Measurements from ENCODE around the gene ERCC1. TPM values are rescaled to one million over a fixed set of nuclear protein-coding genes. Genes with fewer than 3 reads are reported as not detected.

ERCC1 gene
- total RNA-seq, 1 experiment from 2014 or later: 62.4 TPM

DNA sequence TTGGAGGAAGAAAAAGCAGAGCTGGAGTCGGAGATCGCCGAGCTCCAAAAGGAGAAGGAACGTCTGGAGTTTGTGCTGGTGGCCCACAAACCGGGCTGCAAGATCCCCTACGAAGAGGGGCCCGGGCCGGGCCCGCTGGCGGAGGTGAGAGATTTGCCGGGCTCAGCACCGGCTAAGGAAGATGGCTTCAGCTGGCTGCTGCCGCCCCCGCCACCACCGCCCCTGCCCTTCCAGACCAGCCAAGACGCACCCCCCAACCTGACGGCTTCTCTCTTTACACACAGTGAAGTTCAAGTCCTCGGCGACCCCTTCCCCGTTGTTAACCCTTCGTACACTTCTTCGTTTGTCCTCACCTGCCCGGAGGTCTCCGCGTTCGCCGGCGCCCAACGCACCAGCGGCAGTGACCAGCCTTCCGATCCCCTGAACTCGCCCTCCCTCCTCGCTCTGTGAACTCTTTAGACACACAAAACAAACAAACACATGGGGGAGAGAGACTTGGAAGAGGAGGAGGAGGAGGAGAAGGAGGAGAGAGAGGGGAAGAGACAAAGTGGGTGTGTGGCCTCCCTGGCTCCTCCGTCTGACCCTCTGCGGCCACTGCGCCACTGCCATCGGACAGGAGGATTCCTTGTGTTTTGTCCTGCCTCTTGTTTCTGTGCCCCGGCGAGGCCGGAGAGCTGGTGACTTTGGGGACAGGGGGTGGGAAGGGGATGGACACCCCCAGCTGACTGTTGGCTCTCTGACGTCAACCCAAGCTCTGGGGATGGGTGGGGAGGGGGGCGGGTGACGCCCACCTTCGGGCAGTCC lies 49.0 kb upstream of the ERCC1 start:
- no peak overlapping the region for H2BK12ac ChIP-seq (ENCODE audit: insufficient read length, low read depth, low read length)
- no peak overlapping the region for H4K8ac ChIP-seq (replicated peaks; ENCODE audit: insufficient read length, low read depth, low read length)
- no peak overlapping the region for H3T11ph ChIP-seq (ENCODE audit: low read length)
- no peak overlapping the region for H3K4ac ChIP-seq (ENCODE audit: low read depth, low read length)
- Mint-ChIP-seq H3K36me3 (ENCODE audit: insufficient read depth in 1 of 3, low read depth in 3 of 3) (peaks cover 0 to 11% (median 0%) of the 10 kb centered on the region in 3 experiments; a peak in 1 of 7 replicates), H3K4me1 (peaks cover 32 to 60% of the 10 kb centered on the region in 2 experiments), H3K9me3 (no peaks in the 10 kb centered on the region; a peak in 1 of 5 replicates), H3K27ac (peak overlapping the region; percentile 3 to 87 (median 4); a peak in 3 of 7 replicates), H3K27me3 (ENCODE audit: low read depth) (peaks cover 11% of the 10 kb centered on the region), H3K4me3 (peak overlapping the region; percentile 28 to 78)
- no peak overlapping the region for H2BK5ac ChIP-seq (ENCODE audit: insufficient read length, low read length)
- peaks cover 12% of the 10 kb centered on the region for H3K23me2 ChIP-seq (ENCODE audit: insufficient read length, low read depth, low read length, poor library complexity, severe bottlenecking)
- no peak overlapping the region for H2AFZ ChIP-seq (ENCODE audit: low read length)
- peak overlapping the region; percentile 61 for H3K18ac ChIP-seq (ENCODE audit: insufficient read length, low read depth, low read length)
- H4K91ac ChIP-seq (ENCODE audit: insufficient read length, low read depth, low read length): no peak overlapping the region
- no peak overlapping the region for H2AK5ac ChIP-seq (ENCODE audit: insufficient read length, low read length)
- H3K4me1 ChIP-seq (ENCODE audit: insufficient read depth, low read length): no peaks in the 10 kb centered on the region
- peak overlapping the region; percentile 45; the same call in 1 of the 2 replicates for H3K14ac ChIP-seq (ENCODE audit: insufficient read depth, low read length)
- H3K9me3 ChIP-seq (ENCODE audit: control insufficient read depth, low read depth, low read length): no peaks in the 10 kb centered on the region
- TF ChIP-seq, protein P1, sequence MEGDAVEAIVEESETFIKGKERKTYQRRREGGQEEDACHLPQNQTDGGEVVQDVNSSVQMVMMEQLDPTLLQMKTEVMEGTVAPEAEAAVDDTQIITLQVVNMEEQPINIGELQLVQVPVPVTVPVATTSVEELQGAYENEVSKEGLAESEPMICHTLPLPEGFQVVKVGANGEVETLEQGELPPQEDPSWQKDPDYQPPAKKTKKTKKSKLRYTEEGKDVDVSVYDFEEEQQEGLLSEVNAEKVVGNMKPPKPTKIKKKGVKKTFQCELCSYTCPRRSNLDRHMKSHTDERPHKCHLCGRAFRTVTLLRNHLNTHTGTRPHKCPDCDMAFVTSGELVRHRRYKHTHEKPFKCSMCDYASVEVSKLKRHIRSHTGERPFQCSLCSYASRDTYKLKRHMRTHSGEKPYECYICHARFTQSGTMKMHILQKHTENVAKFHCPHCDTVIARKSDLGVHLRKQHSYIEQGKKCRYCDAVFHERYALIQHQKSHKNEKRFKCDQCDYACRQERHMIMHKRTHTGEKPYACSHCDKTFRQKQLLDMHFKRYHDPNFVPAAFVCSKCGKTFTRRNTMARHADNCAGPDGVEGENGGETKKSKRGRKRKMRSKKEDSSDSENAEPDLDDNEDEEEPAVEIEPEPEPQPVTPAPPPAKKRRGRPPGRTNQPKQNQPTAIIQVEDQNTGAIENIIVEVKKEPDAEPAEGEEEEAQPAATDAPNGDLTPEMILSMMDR (conservative IDR thresholded peaks at IDR 0.05): no peak
- no peaks in the 10 kb centered on the region for H3K79me1 ChIP-seq (ENCODE audit: insufficient read depth, low read depth, low read length, poor library complexity, severe bottlenecking)
- H3K27me3 ChIP-seq (ENCODE audit: insufficient read depth, low read length): no peaks in the 10 kb centered on the region
- H3K27ac ChIP-seq (ENCODE audit: insufficient read length, low read depth, low read length): no peak overlapping the region
- H4K20me1 ChIP-seq (ENCODE audit: control insufficient read depth, insufficient read depth, insufficient read length): no peaks in the 10 kb centered on the region
- WGBS (ENCODE audit: extremely low coverage, insufficient read length, low lambda C conversion rate): no CpG with 5 or more reads among the region's 44 CpGs
- H3K4me2 ChIP-seq (ENCODE audit: insufficient read depth, insufficient read length, low read length): peak overlapping the region; percentile 14
- H2BK20ac ChIP-seq (ENCODE audit: low read depth, low read length, poor library complexity, severe bottlenecking): no peak overlapping the region
- no peak overlapping the region for H3K23ac ChIP-seq (ENCODE audit: insufficient read length, low read depth, low read length)
- H2BK120ac ChIP-seq (ENCODE audit: low read depth, low read length, poor library complexity, severe bottlenecking): no peak overlapping the region
- no peak overlapping the region for H3K56ac ChIP-seq (ENCODE audit: insufficient read length, low read depth, low read length)
- H2BK15ac ChIP-seq (ENCODE audit: low read depth, low read length): no peak overlapping the region
- no peak for DNase-seq
- no peaks in the 10 kb centered on the region for H3K79me2 ChIP-seq (ENCODE audit: insufficient read depth, low read length)
- H4K5ac ChIP-seq (ENCODE audit: insufficient read length, low read depth, low read length): no peak overlapping the region
- no peak overlapping the region for H3K9ac ChIP-seq (ENCODE audit: extremely low read depth, insufficient read length, low read length)

All from H9 (cell line).